HepG2 (cell line): Measurements from ENCODE around the gene MRPL38. TPM values are rescaled to one million over a fixed set of nuclear protein-coding genes. Genes with fewer than 3 reads are reported as not detected.

ENCODE experiments used
- BRD4 ChIP-seq: sonication (generic); formaldehyde crosslinking; IDR thresholded peaks from 2 replicates; pipeline ENCODE4 v1.4.0; 2020; ENCODE audit warnings: missing genetic modification reagents
- ELF3 ChIP-seq: IDR thresholded peaks from 2 replicates; pipeline ENCODE4 v1.6.1; 2016; ENCODE audit warnings: missing genetic modification reagents, missing compliant biosample characterization
- FLYWCH1 ChIP-seq: sonication (generic); formaldehyde crosslinking; IDR thresholded peaks from 2 replicates; pipeline ENCODE4 v1.8.1; 2023; ENCODE audit warnings: mild to moderate bottlenecking, missing genetic modification reagents
- FOXA3 ChIP-seq: IDR thresholded peaks from 2 replicates; pipeline ENCODE4 v1.6.1; 2016; ENCODE audit warnings: missing genetic modification reagents, missing compliant biosample characterization
- HDAC1 ChIP-seq: sonication (generic); formaldehyde crosslinking; IDR thresholded peaks from 2 replicates; pipeline ENCODE4 v1.5.1; 2020; ENCODE audit warnings: mild to moderate bottlenecking, missing genetic modification reagents
- KAT7 ChIP-seq: IDR thresholded peaks from 2 replicates; pipeline ENCODE4 v1.6.1; 2018; ENCODE audit warnings: borderline replicate concordance, missing compliant biosample characterization
- KDM4B ChIP-seq: sonication (generic); formaldehyde crosslinking; IDR thresholded peaks from 2 replicates; pipeline ENCODE4 v1.4.0; 2020; ENCODE audit warnings: missing genetic modification reagents
- KMT2B ChIP-seq: IDR thresholded peaks from 2 replicates; pipeline ENCODE4 v1.6.1; 2016; ENCODE audit warnings: missing genetic modification reagents, missing compliant biosample characterization
- MED1 ChIP-seq: sonication (generic); formaldehyde crosslinking; IDR thresholded peaks from 2 replicates; pipeline ENCODE4 v1.4.0; 2020; ENCODE audit warnings: missing genetic modification reagents
- MTA3 ChIP-seq: sonication (generic); formaldehyde crosslinking; IDR thresholded peaks from 2 replicates; pipeline ENCODE4 v1.4.0; 2020; ENCODE audit warnings: missing genetic modification reagents
- RBM22 ChIP-seq: fragments of 200-400 bp; formaldehyde crosslinking; optimal IDR thresholded peaks from 2 replicates; pipeline ENCODE3; 2017; ENCODE audit warnings: mild to moderate bottlenecking, low read length, moderate library complexity
- SIX1 ChIP-seq: sonication (generic); formaldehyde crosslinking; IDR thresholded peaks from 2 replicates; pipeline ENCODE4 v1.4.0; 2020; ENCODE audit warnings: missing genetic modification reagents, borderline replicate concordance
- SKI ChIP-seq: fragments of 450-650 bp; IDR thresholded peaks from one replicate; pipeline ENCODE4 v1.6.1; 2018; ENCODE audit warnings: mild to moderate bottlenecking; ENCODE audit not compliant: partially characterized antibody
- SRSF9 ChIP-seq: fragments of 200-400 bp; formaldehyde crosslinking; IDR thresholded peaks from 2 replicates; pipeline ENCODE4 v1.6.1; 2018; ENCODE audit warnings: borderline replicate concordance, mild to moderate bottlenecking, low read depth, low read length; ENCODE audit not compliant: insufficient read depth, poor library complexity, severe bottlenecking
- ZBTB7B ChIP-seq: sonication (generic); formaldehyde crosslinking; IDR thresholded peaks from 2 replicates; pipeline ENCODE4 v1.4.0; 2020; ENCODE audit warnings: missing genetic modification reagents
- ZFP37 ChIP-seq: sonication (generic); formaldehyde crosslinking; IDR thresholded peaks from 2 replicates; pipeline ENCODE4 v1.4.0; 2020; ENCODE audit warnings: missing genetic modification reagents, borderline replicate concordance
- ZNF205 ChIP-seq: IDR thresholded peaks from 2 replicates; pipeline ENCODE4 v1.6.1; 2018; ENCODE audit warnings: missing biosample characterization, missing genetic modification reagents
- ZNF263 ChIP-seq: sonication (generic); formaldehyde crosslinking; IDR thresholded peaks from 2 replicates; pipeline ENCODE4 v1.4.0; 2020; ENCODE audit warnings: missing genetic modification reagents
- ZNF598 ChIP-seq: sonication (generic); formaldehyde crosslinking; IDR thresholded peaks from 2 replicates; pipeline ENCODE4 v1.5.1; 2020; ENCODE audit warnings: mild to moderate bottlenecking, missing genetic modification reagents, borderline replicate concordance
- ZNF724P ChIP-seq: sonication (generic); formaldehyde crosslinking; IDR thresholded peaks from 2 replicates; pipeline ENCODE4 v1.8.0; 2022; ENCODE audit warnings: missing genetic modification reagents, borderline replicate concordance
- ZNF773 ChIP-seq: sonication (generic); formaldehyde crosslinking; IDR thresholded peaks from 2 replicates; pipeline ENCODE4 v1.4.0; 2020; ENCODE audit warnings: missing genetic modification reagents, borderline replicate concordance
- ZNF792 ChIP-seq: IDR thresholded peaks from 2 replicates; pipeline ENCODE4 v1.6.1; 2016
- polyA plus RNA-seq, 8 experiments: library from polyadenylated mRNA; depleted of rRNA in 3 of 8; stranded (reverse) in 7 of 8; unstranded in 1 of 8; fragments of >200 nt; fragmentation: Illumina TruSeq in 4 of 8; extraction: Trizol in 4 of 8; gene quantifications; 2 replicates each; pipeline versions ENCODE4 v1.2.1 to v1.2.3, GENCODE V29; 2011 to 2016; ENCODE audit warnings: low read depth in 4 of 8, missing spikeins in 1 of 8, mixed read lengths in 1 of 8; ENCODE audit not compliant: insufficient read depth in 1 of 8
- total RNA-seq, 5 experiments: library from RNA; depleted of rRNA; stranded (reverse); fragments of >200 nt; fragmentation: Illumina TruSeq; extraction: Trizol; gene quantifications; 2 replicates each; pipeline ENCODE4 v1.2.3, GENCODE V29; 2016; ENCODE audit warnings: low read depth in 1 of 5
- TF ChIP-seq, protein P1 (sequence below): IDR thresholded peaks from 2 replicates; pipeline ENCODE4 v1.6.1; 2016; ENCODE audit warnings: low read depth, missing genetic modification reagents, missing compliant biosample characterization
- TF ChIP-seq, protein P2 (sequence below): IDR thresholded peaks from 2 replicates; pipeline ENCODE4 v1.6.1; 2018; ENCODE audit warnings: missing genetic modification reagents

The MRPL38 gene
- total and polyA plus RNA-seq, 2 of the 13 experiments (the other 11 are each of a cell fraction or from before 2014, with no cell fraction given), result 83.7 to 125 TPM

DNA sequence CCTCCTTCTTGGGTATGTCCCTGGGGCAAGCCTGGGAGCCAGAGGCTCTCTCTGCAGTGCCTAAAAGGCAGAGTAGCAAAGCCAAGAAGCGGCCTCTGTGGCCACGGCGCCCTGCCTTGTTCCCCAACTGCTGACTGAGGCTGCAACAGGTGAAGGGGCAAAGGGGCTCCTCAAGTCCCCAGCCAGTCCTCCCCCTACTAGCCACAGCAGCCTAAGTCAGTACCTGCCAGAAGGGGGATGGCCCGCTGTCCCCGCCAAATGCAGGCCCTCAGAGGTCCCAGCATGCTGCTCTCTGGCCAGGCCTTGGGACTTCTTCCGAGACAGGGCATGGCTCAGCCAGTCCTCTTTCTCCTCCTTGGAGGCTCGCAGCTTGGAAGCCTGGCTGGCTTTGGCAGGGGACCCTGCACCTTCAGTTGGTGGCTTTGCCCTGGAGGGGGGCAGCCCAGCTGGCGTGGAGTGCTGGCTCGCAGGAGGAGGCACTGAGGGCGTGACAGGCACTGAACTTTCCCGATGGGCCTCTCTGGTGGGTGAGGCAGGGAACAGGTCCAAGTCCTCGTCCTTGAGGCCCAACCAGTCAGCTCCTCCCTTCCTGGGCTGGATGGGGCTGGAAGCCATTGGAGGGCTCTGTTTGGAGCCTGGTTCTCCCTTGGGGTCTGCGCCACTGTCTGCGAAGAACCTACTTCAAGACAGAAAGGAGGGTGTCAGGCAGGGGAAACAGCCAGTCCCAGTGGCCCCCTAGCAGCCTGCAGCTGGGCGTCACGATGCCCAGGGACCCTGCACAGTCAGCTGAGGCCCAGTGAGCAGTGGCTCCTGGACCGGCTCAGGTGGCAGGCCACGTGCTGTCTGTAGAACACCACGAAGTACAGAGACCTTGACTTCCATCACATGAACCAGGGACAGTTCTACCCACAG lies 18.5 kb upstream of the MRPL38 start (continued):
- TF ChIP-seq, protein P1, sequence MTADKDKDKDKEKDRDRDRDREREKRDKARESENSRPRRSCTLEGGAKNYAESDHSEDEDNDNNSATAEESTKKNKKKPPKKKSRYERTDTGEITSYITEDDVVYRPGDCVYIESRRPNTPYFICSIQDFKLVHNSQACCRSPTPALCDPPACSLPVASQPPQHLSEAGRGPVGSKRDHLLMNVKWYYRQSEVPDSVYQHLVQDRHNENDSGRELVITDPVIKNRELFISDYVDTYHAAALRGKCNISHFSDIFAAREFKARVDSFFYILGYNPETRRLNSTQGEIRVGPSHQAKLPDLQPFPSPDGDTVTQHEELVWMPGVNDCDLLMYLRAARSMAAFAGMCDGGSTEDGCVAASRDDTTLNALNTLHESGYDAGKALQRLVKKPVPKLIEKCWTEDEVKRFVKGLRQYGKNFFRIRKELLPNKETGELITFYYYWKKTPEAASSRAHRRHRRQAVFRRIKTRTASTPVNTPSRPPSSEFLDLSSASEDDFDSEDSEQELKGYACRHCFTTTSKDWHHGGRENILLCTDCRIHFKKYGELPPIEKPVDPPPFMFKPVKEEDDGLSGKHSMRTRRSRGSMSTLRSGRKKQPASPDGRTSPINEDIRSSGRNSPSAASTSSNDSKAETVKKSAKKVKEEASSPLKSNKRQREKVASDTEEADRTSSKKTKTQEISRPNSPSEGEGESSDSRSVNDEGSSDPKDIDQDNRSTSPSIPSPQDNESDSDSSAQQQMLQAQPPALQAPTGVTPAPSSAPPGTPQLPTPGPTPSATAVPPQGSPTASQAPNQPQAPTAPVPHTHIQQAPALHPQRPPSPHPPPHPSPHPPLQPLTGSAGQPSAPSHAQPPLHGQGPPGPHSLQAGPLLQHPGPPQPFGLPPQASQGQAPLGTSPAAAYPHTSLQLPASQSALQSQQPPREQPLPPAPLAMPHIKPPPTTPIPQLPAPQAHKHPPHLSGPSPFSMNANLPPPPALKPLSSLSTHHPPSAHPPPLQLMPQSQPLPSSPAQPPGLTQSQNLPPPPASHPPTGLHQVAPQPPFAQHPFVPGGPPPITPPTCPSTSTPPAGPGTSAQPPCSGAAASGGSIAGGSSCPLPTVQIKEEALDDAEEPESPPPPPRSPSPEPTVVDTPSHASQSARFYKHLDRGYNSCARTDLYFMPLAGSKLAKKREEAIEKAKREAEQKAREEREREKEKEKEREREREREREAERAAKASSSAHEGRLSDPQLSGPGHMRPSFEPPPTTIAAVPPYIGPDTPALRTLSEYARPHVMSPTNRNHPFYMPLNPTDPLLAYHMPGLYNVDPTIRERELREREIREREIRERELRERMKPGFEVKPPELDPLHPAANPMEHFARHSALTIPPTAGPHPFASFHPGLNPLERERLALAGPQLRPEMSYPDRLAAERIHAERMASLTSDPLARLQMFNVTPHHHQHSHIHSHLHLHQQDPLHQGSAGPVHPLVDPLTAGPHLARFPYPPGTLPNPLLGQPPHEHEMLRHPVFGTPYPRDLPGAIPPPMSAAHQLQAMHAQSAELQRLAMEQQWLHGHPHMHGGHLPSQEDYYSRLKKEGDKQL (CRISPR knock-in tag), result no peak
- TF ChIP-seq FOXA3 (CRISPR knock-in tag) (no peak), MED1 (CRISPR knock-in tag) (peak; percentile 43; the same call in 1 of the 2 replicates), ZBTB7B (CRISPR knock-in tag) (peak; percentile 59), ZFP37 (0 out of 2 replicates have a peak, but pooled peaks have one; percentile 37), RBM22 (no peak), ZNF205 (no peak), HDAC1 (peak; percentile 39; the same call in 1 of the 2 replicates), ZNF773 (CRISPR knock-in tag) (0 out of 2 replicates have a peak, but pooled peaks have one; percentile 35), KMT2B (CRISPR knock-in tag) (no peak), SKI (no peak), ZNF263 (CRISPR knock-in tag) (peak; percentile 41; the same call in 1 of the 2 replicates), BRD4 (CRISPR knock-in tag) (peak; percentile 52; the same call in 1 of the 2 replicates), KAT7 (CRISPR knock-in tag) (no peak), KDM4B (CRISPR knock-in tag) (no peak), ELF3 (CRISPR knock-in tag) (no peak), ZNF724P (CRISPR knock-in tag) (0 out of 2 replicates have a peak, but pooled peaks have one; percentile 49), FLYWCH1 (CRISPR knock-in tag) (no peak), SIX1 (CRISPR knock-in tag) (no peak), MTA3 (CRISPR knock-in tag) (no peak), SRSF9 (no peak), ZNF792 (CRISPR knock-in tag) (peak; percentile 17; the same call in 1 of the 2 replicates), ZNF598 (CRISPR knock-in tag) (0 out of 2 replicates have a peak, but pooled peaks have one; percentile 64)
- TF ChIP-seq, protein P2, sequence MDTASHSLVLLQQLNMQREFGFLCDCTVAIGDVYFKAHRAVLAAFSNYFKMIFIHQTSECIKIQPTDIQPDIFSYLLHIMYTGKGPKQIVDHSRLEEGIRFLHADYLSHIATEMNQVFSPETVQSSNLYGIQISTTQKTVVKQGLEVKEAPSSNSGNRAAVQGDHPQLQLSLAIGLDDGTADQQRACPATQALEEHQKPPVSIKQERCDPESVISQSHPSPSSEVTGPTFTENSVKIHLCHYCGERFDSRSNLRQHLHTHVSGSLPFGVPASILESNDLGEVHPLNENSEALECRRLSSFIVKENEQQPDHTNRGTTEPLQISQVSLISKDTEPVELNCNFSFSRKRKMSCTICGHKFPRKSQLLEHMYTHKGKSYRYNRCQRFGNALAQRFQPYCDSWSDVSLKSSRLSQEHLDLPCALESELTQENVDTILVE, result no peak
